OCI-LY1 (cell line): Measurements from ENCODE around the gene LCOR.

Experiments
- CTCF ChIP-seq: fragments of 200-600 bp; sonication (generic), shearing (Covaris generic); IDR thresholded peaks from 2 replicates; pipeline ENCODE4 v1.5.1; 2017; ENCODE audit warnings: mild to moderate bottlenecking, antibody characterized with exemption, low read length, moderate library complexity, mixed read lengths
- EZH2 ChIP-seq: fragments of 200-600 bp; sonication (generic), shearing (Covaris generic); IDR thresholded peaks from 2 replicates; pipeline ENCODE4 v1.8.0; 2017; ENCODE audit warnings: borderline replicate concordance, mixed run types, mild to moderate bottlenecking, antibody characterized with exemption, low read length, moderate library complexity, mixed read lengths

GRCh38 chr10:96830511-96831199 lies 1.4 kb upstream of the LCOR start:
- TF ChIP-seq CTCF = peak; percentile 62
- TF ChIP-seq EZH2 = no peak
